K562 (cell line): ENCODE data around the gene DUS1L. TPM values are rescaled to one million over a fixed set of nuclear protein-coding genes. Genes with fewer than 3 reads are reported as not detected.

ENCODE experiments used
- ADNP ChIP-seq: fragments of 200-800 bp; sonication (Bioruptor generic); IDR thresholded peaks from 2 replicates; pipeline ENCODE4 v1.6.1; 2016; ENCODE audit warnings: missing genetic modification characterization, missing compliant biosample characterization
- BCL6 ChIP-seq: fragments of 250-450 bp; sonication (Bioruptor Pico); IDR thresholded peaks from 2 replicates; pipeline ENCODE4 v1.4.0; 2020
- FOXJ3 ChIP-seq: sonication (generic); formaldehyde crosslinking; IDR thresholded peaks from 2 replicates; pipeline ENCODE4 v1.4.0; 2020; ENCODE audit warnings: mild to moderate bottlenecking, missing genetic modification reagents
- HMG20A ChIP-seq: fragments of 450-650 bp; formaldehyde crosslinking; conservative IDR thresholded peaks from 2 replicates; pipeline ENCODE4 v1.4.0; 2020; ENCODE audit warnings: mild to moderate bottlenecking, mixed read lengths
- KDM5B ChIP-seq: fragments of 200-600 bp; sonication (generic); IDR thresholded peaks from 2 replicates; pipeline ENCODE4 v1.6.1; 2012; ENCODE audit warnings: low read depth, mild to moderate bottlenecking, moderate library complexity, low read length, control low read depth, inconsistent platforms; ENCODE audit not compliant: insufficient replicate concordance
- NR2C1 ChIP-seq, 2 experiments: fragments of 450-650 bp; IDR thresholded peaks; 2 replicates each; pipeline ENCODE4 v1.6.1; 2017; ENCODE audit warnings: mild to moderate bottlenecking in 2 of 2, antibody characterized with exemption in 1 of 2, inconsistent platforms in 1 of 2, missing compliant biosample characterization in 1 of 2, missing genetic modification characterization in 1 of 2
- NUFIP1 ChIP-seq: fragments of 450-650 bp; IDR thresholded peaks from 2 replicates; pipeline ENCODE4 v1.6.1; 2018; ENCODE audit not compliant: partially characterized antibody
- PYGO2 ChIP-seq: fragments of 450-650 bp; IDR thresholded peaks from 2 replicates; pipeline ENCODE4 v1.6.1; 2016; ENCODE audit warnings: mild to moderate bottlenecking, missing genetic modification characterization, moderate library complexity, missing compliant biosample characterization
- RBM25 ChIP-seq: fragments of 200-400 bp; formaldehyde crosslinking; IDR thresholded peaks from 2 replicates; pipeline ENCODE4 v1.6.1; 2018; ENCODE audit warnings: low read length, low read depth, moderate library complexity; ENCODE audit not compliant: severe bottlenecking
- TCF15 ChIP-seq: fragments of 250-450 bp; sonication (Bioruptor Pico); IDR thresholded peaks from 2 replicates; pipeline ENCODE4 v1.8.0; 2022; ENCODE audit warnings: moderate library complexity, mild to moderate bottlenecking, inconsistent platforms
- TEAD2 ChIP-seq: fragments of 450-650 bp; IDR thresholded peaks from 2 replicates; pipeline ENCODE4 v1.6.1; 2016; ENCODE audit warnings: missing genetic modification characterization, control low read depth, missing compliant biosample characterization
- ZNF224 ChIP-seq: sonication (generic); formaldehyde crosslinking; IDR thresholded peaks from 2 replicates; pipeline ENCODE4 v1.8.0; 2022; ENCODE audit warnings: mild to moderate bottlenecking, missing genetic modification reagents
- ZNF263 ChIP-seq: sonication (generic); formaldehyde crosslinking; IDR thresholded peaks from 2 replicates; pipeline ENCODE4 v1.8.0; 2022; ENCODE audit warnings: mild to moderate bottlenecking, missing genetic modification reagents, borderline replicate concordance
- polyA plus RNA-seq, 8 experiments: library from polyadenylated mRNA; depleted of rRNA in 4 of 8; stranded (reverse) in 5 of 8; unstranded in 3 of 8; fragments of >200 nt; fragmentation: Nextera tagmentation in 2 of 8; fragmentation: Illumina TruSeq in 1 of 8; extraction: Ambion mirVana in 2 of 8; extraction: Trizol in 1 of 8; gene quantifications; 2 replicates each; pipeline versions ENCODE4 v1.2.1 to v1.2.3, GENCODE V29; 2011 to 2014; ENCODE audit warnings: inconsistent platforms in 1 of 8, missing spikeins in 1 of 8
- total RNA-seq, 7 experiments: library from RNA; depleted of rRNA in 6 of 7; stranded (reverse); fragments of >200 nt in 6 of 7; fragmentation: Illumina TruSeq in 2 of 7; extraction: Trizol in 2 of 7; gene quantifications; 2 replicates each; pipeline versions ENCODE4 v1.2.1 to v1.2.3, GENCODE V29; 2011 to 2021; ENCODE audit warnings: low replicate concordance in 1 of 7
- TF ChIP-seq, protein P1 (sequence below): fragments of 250-450 bp; sonication (Bioruptor Pico); IDR thresholded peaks from 2 replicates; pipeline ENCODE4 v1.5.0; 2021; ENCODE audit warnings: mild to moderate bottlenecking, borderline replicate concordance
- TF ChIP-seq, protein P2 (sequence below), 3 experiments: fragments of 200-800 bp in 1 of 3; fragments of 250-450 bp in 1 of 3; fragments of 450-650 bp in 1 of 3; sonication (Bioruptor Pico) in 1 of 3; sonication (Bioruptor generic) in 1 of 3; formaldehyde crosslinking in 1 of 3; IDR thresholded peaks; 2 replicates each; pipeline versions ENCODE4 v1.6.1 to v1.8.0; 2016 to 2022; ENCODE audit warnings: mild to moderate bottlenecking in 2 of 3, missing genetic modification characterization in 2 of 3, missing compliant biosample characterization in 1 of 3, moderate library complexity in 1 of 3
- TF ChIP-seq, protein P3 (sequence below), 2 experiments: fragments of 450-650 bp; conservative IDR thresholded peaks; 2 replicates each; pipeline ENCODE4 v1.6.1; 2017; ENCODE audit warnings: mild to moderate bottlenecking in 2 of 2, moderate library complexity in 2 of 2
- TF ChIP-seq, protein P4 (sequence below): fragments of 450-650 bp; IDR thresholded peaks from 2 replicates; pipeline ENCODE4 v1.6.1; 2016; ENCODE audit warnings: missing biosample characterization, missing genetic modification characterization

DUS1L gene
- total and polyA plus RNA-seq, 9 of the 15 experiments (the other 6 are each of a cell fraction or from before 2014, with no cell fraction given): 7.8 to 210 (median 83.9) TPM

DNA sequence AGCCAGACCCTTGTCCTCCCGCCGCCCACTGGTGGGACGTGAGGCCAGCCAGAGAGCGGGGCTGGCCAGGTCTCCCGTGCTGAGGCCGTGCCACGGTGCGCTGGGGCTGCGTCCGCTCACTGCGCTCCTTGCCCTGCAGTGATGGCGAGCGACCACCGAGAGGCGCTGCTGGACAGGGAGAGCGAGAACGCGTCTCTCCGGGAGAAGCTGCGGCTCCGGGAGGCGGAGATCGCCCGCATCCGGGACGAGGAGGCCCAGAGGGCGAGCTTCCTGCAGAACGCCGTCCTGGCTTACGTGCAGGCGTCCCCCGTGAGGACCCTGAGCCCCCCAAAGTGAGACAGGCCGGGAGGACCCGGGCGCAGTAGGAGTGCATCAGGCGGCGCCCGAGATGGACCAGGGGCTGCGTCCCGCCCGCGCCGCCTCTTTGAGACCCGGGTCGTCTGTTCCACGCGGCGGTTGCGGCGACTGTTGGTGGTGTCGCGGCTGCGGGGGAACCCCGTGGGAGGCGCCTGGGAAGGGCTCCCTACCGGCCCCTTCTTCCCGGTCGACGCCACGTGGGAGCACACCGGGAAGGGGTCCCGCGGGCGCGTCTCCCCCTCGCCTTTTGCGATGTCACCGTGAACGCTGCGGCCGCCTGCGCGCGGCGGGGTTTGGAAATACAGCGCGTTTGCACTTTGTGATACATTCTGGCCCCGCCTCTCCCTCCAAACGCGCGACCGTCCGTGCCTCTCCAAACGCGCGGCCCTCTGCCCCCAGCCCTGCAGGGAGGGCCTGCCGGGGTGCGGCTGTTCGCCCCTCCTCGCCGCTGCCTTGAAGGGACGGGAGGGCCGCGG, 34.9 kb downstream of the DUS1L start (continued):
- TF ChIP-seq KDM5B (no peak), ADNP (tag) (no peak), ZNF224 (CRISPR knock-in tag) (no peak), BCL6 (no peak), HMG20A (CRISPR knock-in tag) (no peak), NUFIP1 (no peak), TCF15 (CRISPR knock-in tag) (no peak), ZNF263 (CRISPR knock-in tag) (peak; percentile 54; the same call in 1 of the 2 replicates), TEAD2 (no peak), RBM25 (no peak), PYGO2 (tag) (no peak), FOXJ3 (CRISPR knock-in tag) (no peak), NR2C1 (IDR thresholded peaks at IDR 0.05) (no peak), NR2C1 (tag; IDR thresholded peaks at IDR 0.05) (no peak)
- TF ChIP-seq, protein P1, sequence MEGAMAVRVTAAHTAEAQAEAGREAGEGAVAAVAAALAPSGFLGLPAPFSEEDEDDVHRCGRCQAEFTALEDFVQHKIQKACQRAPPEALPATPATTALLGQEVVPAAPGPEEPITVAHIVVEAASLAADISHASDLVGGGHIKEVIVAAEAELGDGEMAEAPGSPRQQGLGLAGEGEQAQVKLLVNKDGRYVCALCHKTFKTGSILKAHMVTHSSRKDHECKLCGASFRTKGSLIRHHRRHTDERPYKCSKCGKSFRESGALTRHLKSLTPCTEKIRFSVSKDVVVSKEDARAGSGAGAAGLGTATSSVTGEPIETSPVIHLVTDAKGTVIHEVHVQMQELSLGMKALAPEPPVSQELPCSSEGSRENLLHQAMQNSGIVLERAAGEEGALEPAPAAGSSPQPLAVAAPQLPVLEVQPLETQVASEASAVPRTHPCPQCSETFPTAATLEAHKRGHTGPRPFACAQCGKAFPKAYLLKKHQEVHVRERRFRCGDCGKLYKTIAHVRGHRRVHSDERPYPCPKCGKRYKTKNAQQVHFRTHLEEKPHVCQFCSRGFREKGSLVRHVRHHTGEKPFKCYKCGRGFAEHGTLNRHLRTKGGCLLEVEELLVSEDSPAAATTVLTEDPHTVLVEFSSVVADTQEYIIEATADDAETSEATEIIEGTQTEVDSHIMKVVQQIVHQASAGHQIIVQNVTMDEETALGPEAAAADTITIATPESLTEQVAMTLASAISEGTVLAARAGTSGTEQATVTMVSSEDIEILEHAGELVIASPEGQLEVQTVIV (CRISPR knock-in tag): no peak
- TF ChIP-seq, protein P2, sequence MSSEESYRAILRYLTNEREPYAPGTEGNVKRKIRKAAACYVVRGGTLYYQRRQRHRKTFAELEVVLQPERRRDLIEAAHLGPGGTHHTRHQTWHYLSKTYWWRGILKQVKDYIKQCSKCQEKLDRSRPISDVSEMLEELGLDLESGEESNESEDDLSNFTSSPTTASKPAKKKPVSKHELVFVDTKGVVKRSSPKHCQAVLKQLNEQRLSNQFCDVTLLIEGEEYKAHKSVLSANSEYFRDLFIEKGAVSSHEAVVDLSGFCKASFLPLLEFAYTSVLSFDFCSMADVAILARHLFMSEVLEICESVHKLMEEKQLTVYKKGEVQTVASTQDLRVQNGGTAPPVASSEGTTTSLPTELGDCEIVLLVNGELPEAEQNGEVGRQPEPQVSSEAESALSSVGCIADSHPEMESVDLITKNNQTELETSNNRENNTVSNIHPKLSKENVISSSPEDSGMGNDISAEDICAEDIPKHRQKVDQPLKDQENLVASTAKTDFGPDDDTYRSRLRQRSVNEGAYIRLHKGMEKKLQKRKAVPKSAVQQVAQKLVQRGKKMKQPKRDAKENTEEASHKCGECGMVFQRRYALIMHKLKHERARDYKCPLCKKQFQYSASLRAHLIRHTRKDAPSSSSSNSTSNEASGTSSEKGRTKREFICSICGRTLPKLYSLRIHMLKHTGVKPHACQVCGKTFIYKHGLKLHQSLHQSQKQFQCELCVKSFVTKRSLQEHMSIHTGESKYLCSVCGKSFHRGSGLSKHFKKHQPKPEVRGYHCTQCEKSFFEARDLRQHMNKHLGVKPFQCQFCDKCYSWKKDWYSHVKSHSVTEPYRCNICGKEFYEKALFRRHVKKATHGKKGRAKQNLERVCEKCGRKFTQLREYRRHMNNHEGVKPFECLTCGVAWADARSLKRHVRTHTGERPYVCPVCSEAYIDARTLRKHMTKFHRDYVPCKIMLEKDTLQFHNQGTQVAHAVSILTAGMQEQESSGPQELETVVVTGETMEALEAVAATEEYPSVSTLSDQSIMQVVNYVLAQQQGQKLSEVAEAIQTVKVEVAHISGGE (CRISPR knock-in tag; IDR thresholded peaks at IDR 0.05): no peak; a peak in 2 of 6 replicates
- TF ChIP-seq, protein P3, sequence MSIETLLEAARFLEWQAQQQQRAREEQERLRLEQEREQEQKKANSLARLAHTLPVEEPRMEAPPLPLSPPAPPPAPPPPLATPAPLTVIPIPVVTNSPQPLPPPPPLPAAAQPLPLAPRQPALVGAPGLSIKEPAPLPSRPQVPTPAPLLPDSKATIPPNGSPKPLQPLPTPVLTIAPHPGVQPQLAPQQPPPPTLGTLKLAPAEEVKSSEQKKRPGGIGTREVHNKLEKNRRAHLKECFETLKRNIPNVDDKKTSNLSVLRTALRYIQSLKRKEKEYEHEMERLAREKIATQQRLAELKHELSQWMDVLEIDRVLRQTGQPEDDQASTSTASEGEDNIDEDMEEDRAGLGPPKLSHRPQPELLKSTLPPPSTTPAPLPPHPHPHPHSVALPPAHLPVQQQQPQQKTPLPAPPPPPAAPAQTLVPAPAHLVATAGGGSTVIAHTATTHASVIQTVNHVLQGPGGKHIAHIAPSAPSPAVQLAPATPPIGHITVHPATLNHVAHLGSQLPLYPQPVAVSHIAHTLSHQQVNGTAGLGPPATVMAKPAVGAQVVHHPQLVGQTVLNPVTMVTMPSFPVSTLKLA (conservative IDR thresholded peaks at IDR 0.05): peak; percentile 84 to 91
- TF ChIP-seq, protein P4, sequence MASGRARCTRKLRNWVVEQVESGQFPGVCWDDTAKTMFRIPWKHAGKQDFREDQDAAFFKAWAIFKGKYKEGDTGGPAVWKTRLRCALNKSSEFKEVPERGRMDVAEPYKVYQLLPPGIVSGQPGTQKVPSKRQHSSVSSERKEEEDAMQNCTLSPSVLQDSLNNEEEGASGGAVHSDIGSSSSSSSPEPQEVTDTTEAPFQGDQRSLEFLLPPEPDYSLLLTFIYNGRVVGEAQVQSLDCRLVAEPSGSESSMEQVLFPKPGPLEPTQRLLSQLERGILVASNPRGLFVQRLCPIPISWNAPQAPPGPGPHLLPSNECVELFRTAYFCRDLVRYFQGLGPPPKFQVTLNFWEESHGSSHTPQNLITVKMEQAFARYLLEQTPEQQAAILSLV (tag): no peak
